Right lobe of liver (tissue), 4 donors: ENCODE measurements around the gene FRZB.

Experiments used
- POLR2A ChIP-seq: fragments of 450-650 bp; IDR thresholded peaks from one replicate; pipeline ENCODE4 v1.6.1; 2017; ENCODE audit warnings: antibody characterized with exemption, mild to moderate bottlenecking
- TF ChIP-seq, protein P1 (sequence below), 4 donors: fragments of 200-600 bp in 3 of 4; fragments of 450-650 bp in 1 of 4; IDR thresholded peaks; one replicate each; pipeline versions ENCODE4 v1.5.1 to v1.8.0; 2016 to 2022; ENCODE audit warnings: antibody characterized with exemption in 4 of 4, mild to moderate bottlenecking in 2 of 4
- donor health status: DM: no; HTN: no; CAD: no.
- donor health status: DM: no; HTN: no; CAD: no.
- donor health status: DM: no; HTN: yes; CAD: no.

DNA sequence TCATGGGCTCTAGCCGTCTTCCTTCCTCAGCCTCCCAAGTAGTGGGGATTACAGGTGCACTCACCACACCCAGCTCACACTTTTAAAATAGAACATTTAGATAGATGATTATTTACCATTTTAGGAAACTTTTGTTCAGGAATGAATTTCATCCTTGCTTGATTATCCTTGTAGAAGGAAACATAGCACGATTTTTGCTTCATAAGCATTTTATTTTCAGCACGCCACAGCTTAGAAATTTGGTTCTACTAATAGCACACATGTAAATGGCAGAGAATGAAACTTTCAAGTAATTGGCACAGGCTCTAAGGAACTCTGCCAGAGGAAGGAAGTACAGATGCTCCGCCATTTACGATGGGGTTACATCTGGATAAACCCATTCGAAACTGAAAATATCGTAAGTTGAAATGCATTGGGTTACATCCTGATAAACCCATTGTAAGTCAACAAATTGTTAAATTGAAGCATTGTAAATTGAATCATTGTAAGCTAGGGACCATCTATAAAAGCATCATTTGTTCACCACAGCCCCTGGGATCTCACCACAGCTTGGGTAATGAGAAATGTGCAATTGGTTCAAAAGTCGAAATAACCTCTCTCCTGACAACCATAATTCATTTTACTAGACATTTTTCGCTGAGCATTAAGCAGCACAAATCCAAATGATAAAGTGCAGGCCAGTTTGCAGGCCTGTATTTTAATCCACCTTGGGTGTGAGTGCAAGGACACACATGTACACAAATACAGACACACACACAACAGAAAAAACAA, 33.2 kb downstream of the FRZB start:
- TF ChIP-seq, protein P1, sequence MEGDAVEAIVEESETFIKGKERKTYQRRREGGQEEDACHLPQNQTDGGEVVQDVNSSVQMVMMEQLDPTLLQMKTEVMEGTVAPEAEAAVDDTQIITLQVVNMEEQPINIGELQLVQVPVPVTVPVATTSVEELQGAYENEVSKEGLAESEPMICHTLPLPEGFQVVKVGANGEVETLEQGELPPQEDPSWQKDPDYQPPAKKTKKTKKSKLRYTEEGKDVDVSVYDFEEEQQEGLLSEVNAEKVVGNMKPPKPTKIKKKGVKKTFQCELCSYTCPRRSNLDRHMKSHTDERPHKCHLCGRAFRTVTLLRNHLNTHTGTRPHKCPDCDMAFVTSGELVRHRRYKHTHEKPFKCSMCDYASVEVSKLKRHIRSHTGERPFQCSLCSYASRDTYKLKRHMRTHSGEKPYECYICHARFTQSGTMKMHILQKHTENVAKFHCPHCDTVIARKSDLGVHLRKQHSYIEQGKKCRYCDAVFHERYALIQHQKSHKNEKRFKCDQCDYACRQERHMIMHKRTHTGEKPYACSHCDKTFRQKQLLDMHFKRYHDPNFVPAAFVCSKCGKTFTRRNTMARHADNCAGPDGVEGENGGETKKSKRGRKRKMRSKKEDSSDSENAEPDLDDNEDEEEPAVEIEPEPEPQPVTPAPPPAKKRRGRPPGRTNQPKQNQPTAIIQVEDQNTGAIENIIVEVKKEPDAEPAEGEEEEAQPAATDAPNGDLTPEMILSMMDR (IDR thresholded peaks at IDR 0.05): no peak
- TF ChIP-seq POLR2A: no peak
